Keratinocyte (primary cell): ENCODE data around the gene SMAD3. TPM values are rescaled to one million over a fixed set of nuclear protein-coding genes. Genes with fewer than 3 reads are reported as not detected.

Experiments
- DNase-seq: peaks from one replicate; pipeline ENCODE4 v3.0.0-alpha.2; 2011; ENCODE audit warnings: low read depth, missing footprints, low spot score
- FAIRE-seq: peaks from 2 replicates; lab custom pipeline; 2011; peaks lifted over from hg19 to GRCh38; lab: Jason Lieb, UNC
- H2AFZ ChIP-seq: 2 replicates; pipeline ENCODE4 v1.6.0; 2012; ENCODE audit warnings: low read length, control low read depth, inconsistent platforms; ENCODE audit not compliant: control insufficient read depth
- H3K27ac ChIP-seq: 2 replicates; pipeline ENCODE4 v1.5.1; 2011; ENCODE audit warnings: low read length; ENCODE audit not compliant: control insufficient read depth, insufficient read depth
- H3K27me3 ChIP-seq: 3 replicates; pipeline ENCODE4 v1.6.0; 2011; ENCODE audit warnings: low read length; ENCODE audit not compliant: control insufficient read depth, insufficient read depth; ENCODE audit errors: extremely low read depth
- H3K36me3 ChIP-seq, 2 experiments: 2 replicates in 1 of 2; 3 replicates in 1 of 2; pipeline ENCODE4 v1.5.1; 2011; ENCODE audit warnings: low read length in 2 of 2, mild to moderate bottlenecking in 1 of 2; ENCODE audit not compliant: control insufficient read depth in 2 of 2, insufficient read depth in 2 of 2; ENCODE audit errors: extremely low read depth in 1 of 2
- H3K4me1 ChIP-seq: 3 replicates; pipeline ENCODE4 v1.5.1; 2011; ENCODE audit warnings: low read length; ENCODE audit not compliant: control insufficient read depth, insufficient read depth; ENCODE audit errors: extremely low read depth
- H3K4me2 ChIP-seq: 3 replicates; pipeline ENCODE4 v1.6.0; 2011; ENCODE audit warnings: low read depth, low read length; ENCODE audit not compliant: control insufficient read depth, insufficient read depth; ENCODE audit errors: extremely low read depth
- H3K4me3 ChIP-seq, 3 experiments: fragments of 200-600 bp in 1 of 3; sonication (generic) in 1 of 3; 2 replicates in 2 of 3; 3 replicates in 1 of 3; pipeline ENCODE4 v1.5.1; 2011 to 2016; ENCODE audit warnings: low read length in 3 of 3, mild to moderate bottlenecking in 3 of 3, control low read depth in 2 of 3, inconsistent platforms in 1 of 3, low read depth in 1 of 3, mixed read lengths in 1 of 3, mixed run types in 1 of 3, moderate library complexity in 1 of 3; ENCODE audit not compliant: control insufficient read depth in 2 of 3, insufficient read depth in 2 of 3; ENCODE audit errors: extremely low read depth in 1 of 3
- H3K79me2 ChIP-seq: 2 replicates; pipeline ENCODE4 v1.6.0; 2012; ENCODE audit warnings: low read length; ENCODE audit not compliant: control insufficient read depth, insufficient read depth
- H3K9ac ChIP-seq: 3 replicates; pipeline ENCODE4 v1.6.0; 2011; ENCODE audit warnings: low read length; ENCODE audit not compliant: control insufficient read depth, insufficient read depth; ENCODE audit errors: extremely low read depth
- H3K9me1 ChIP-seq: 3 replicates; pipeline ENCODE4 v1.6.0; 2011; ENCODE audit warnings: low read length; ENCODE audit not compliant: control insufficient read depth, insufficient read depth; ENCODE audit errors: extremely low read depth
- H3K9me3 ChIP-seq: 2 replicates; pipeline ENCODE4 v1.5.1; 2012; ENCODE audit warnings: low read depth, low read length; ENCODE audit not compliant: control insufficient read depth
- H4K20me1 ChIP-seq: 3 replicates; pipeline ENCODE4 v1.6.0; 2011; ENCODE audit warnings: low read length; ENCODE audit not compliant: control insufficient read depth, insufficient read depth; ENCODE audit errors: extremely low read depth
- CTCF ChIP-seq, 3 experiments: IDR thresholded peaks in 1 of 3; conservative IDR thresholded peaks in 1 of 3; optimal IDR thresholded peaks in 1 of 3; 2 replicates in 2 of 3; 3 replicates in 1 of 3; pipeline versions ENCODE3 to v1.5.1; 2011; ENCODE audit warnings: low read length in 3 of 3, mild to moderate bottlenecking in 3 of 3, moderate library complexity in 2 of 3, control low read depth in 1 of 3, inconsistent platforms in 1 of 3; ENCODE audit not compliant: insufficient read depth in 2 of 3; ENCODE audit errors: extremely low read depth in 1 of 3
- EZH2 ChIP-seq: IDR thresholded peaks from one replicate; pipeline ENCODE4 v1.6.1; 2012; ENCODE audit warnings: inconsistent platforms, mild to moderate bottlenecking, low read length, moderate library complexity
- dilution Hi-C: fragments of 300-500 bp; cut with MboI; formaldehyde crosslinking; loops from one replicate; pipeline ENCODE4 v1.7.0; 2020; ENCODE audit warnings: low sequenced_read_pairs; ENCODE audit not compliant: extremely low pct_ligation_motif_present
- polyA plus RNA-seq, 5 experiments: library from polyadenylated mRNA; depleted of rRNA in 3 of 5; stranded (reverse) in 3 of 5; stranded (forward) in 1 of 5; unstranded in 1 of 5; fragments of >200 nt; gene quantifications; 1 replicate in 1 of 5; 2 replicates in 3 of 5; 3 replicates in 1 of 5; pipeline versions ENCODE4 v1.2.1 to v1.2.3, GENCODE V29; 2011 to 2012; ENCODE audit warnings: missing spikeins in 2 of 5, low read depth in 1 of 5, low replicate concordance in 1 of 5

Gene SMAD3
- polyA plus RNA-seq, 1 donor (not counting 4 experiments of a cell fraction or from before 2014, with no cell fraction given) = 33.7 TPM

GRCh38 chr15:67114046-67114445, 48.6 kb downstream of the SMAD3 start:
- no peak overlapping the region for H2AFZ ChIP-seq
- DNase-seq (no peak), FAIRE-seq (no peak)
- TF ChIP-seq CTCF (optimal IDR thresholded peaks at IDR 0.05 in 1 of 3, IDR thresholded peaks at IDR 0.05 in 1 of 3, conservative IDR thresholded peaks at IDR 0.05 in 1 of 3; ENCODE audit: extremely low read depth in 1 of 3, insufficient read depth in 2 of 3, low read length in 3 of 3) = no peak
- TF ChIP-seq EZH2 = no peak
- peaks cover 2 to 11% of the 10 kb centered on the region in 2 experiments for H3K36me3 ChIP-seq
- H3K9ac ChIP-seq = no peak overlapping the region
- H4K20me1 ChIP-seq = no peaks in the 10 kb centered on the region
- dilution Hi-C loops = no loop called here
- peaks cover 85% of the 10 kb centered on the region for H3K79me2 ChIP-seq
- no peaks in the 10 kb centered on the region for H3K27me3 ChIP-seq
- no peak overlapping the region for H3K27ac ChIP-seq
- H3K9me1 ChIP-seq = no peaks in the 10 kb centered on the region
- peaks cover 2% of the 10 kb centered on the region for H3K9me3 ChIP-seq
- H3K4me1 ChIP-seq = peaks cover 21% of the 10 kb centered on the region
- no peak overlapping the region for H3K4me2 ChIP-seq
- no peak overlapping the region for H3K4me3 ChIP-seq

GRCh38 chr15:67114846-67115585, 49.6 kb downstream of the SMAD3 start:
- Histone ChIP-seq H4K20me1 (no peaks in the 10 kb centered on the region), H3K9ac (no peak overlapping the region), H2AFZ (no peak overlapping the region), H3K4me2 (no peak overlapping the region), H3K4me3 (no peak overlapping the region), H3K79me2 (peaks cover 85% of the 10 kb centered on the region), H3K9me3 (peaks cover 2% of the 10 kb centered on the region), H3K27ac (no peak overlapping the region), H3K27me3 (no peaks in the 10 kb centered on the region), H3K36me3 (peaks cover 2 to 11% of the 10 kb centered on the region in 2 experiments), H3K4me1 (peaks cover 31% of the 10 kb centered on the region), H3K9me1 (no peaks in the 10 kb centered on the region)
- DNase-seq = no peak
- no peak for FAIRE-seq
- dilution Hi-C loops = no loop called here
- TF ChIP-seq EZH2 (no peak), CTCF (optimal IDR thresholded peaks at IDR 0.05 in 1 of 3, IDR thresholded peaks at IDR 0.05 in 1 of 3, conservative IDR thresholded peaks at IDR 0.05 in 1 of 3; ENCODE audit: extremely low read depth in 1 of 3, insufficient read depth in 2 of 3, low read length in 3 of 3) (no peak)
